OCI-LY3 (cell line): ENCODE results near the gene BBX.
"Not testable (repeated sequence)": the region's sequence is repeated elsewhere in the genome, so short reads cannot be mapped to it uniquely, and the experiment has no call there.

Experiments used
- H2AFZ ChIP-seq: fragments of 200-600, 300-600 bp; shearing (Covaris generic); 2 replicates; pipeline ENCODE4 v1.6.0; 2014; ENCODE audit warnings: antibody characterized with exemption, low read depth, low read length
- H3K27ac ChIP-seq: fragments of 200-600, 300-600 bp; sonication (generic); 2 replicates; pipeline ENCODE4 v1.5.1; 2014; ENCODE audit warnings: mild to moderate bottlenecking, low read length, moderate library complexity, mixed read lengths
- H3K27me3 ChIP-seq: fragments of 200-600, 300-600 bp; sonication (generic); 2 replicates; pipeline ENCODE4 v1.6.1; 2014; ENCODE audit warnings: low read depth, low read length, mixed read lengths
- H3K36me3 ChIP-seq: fragments of 200-600, 300-600 bp; sonication (generic); replicated peaks from 2 replicates; pipeline ENCODE3; 2014; ENCODE audit warnings: low read depth, low read length, mixed read lengths
- H3K4me1 ChIP-seq: fragments of 300-600, 200-600 bp; sonication (generic); 2 replicates; pipeline ENCODE4 v1.6.1; 2014; ENCODE audit warnings: low read length, mixed read lengths
- H3K4me2 ChIP-seq: fragments of 200-600, 300-600 bp; sonication (generic); 2 replicates; pipeline ENCODE4 v1.6.1; 2014; ENCODE audit warnings: low read length, mixed read lengths
- H3K4me3 ChIP-seq: fragments of 300-600, 200-600 bp; sonication (generic); 2 replicates; pipeline ENCODE4 v1.5.1; 2014; ENCODE audit warnings: antibody characterized with exemption, mild to moderate bottlenecking, low read length, moderate library complexity
- H3K79me2 ChIP-seq: fragments of 300-600, 200-600 bp; shearing (Covaris generic); 2 replicates; pipeline ENCODE4 v1.6.1; 2014; ENCODE audit warnings: mild to moderate bottlenecking, low read length, mixed read lengths
- H3K9ac ChIP-seq: fragments of 300-600, 200-600 bp; shearing (Covaris generic); 2 replicates; pipeline ENCODE4 v1.6.0; 2014; ENCODE audit warnings: mild to moderate bottlenecking, low read length, moderate library complexity
- H3K9me3 ChIP-seq: fragments of 200-600, 300-600 bp; shearing (Covaris generic); 2 replicates; pipeline ENCODE4 v1.6.1; 2014; ENCODE audit warnings: low read length, mixed read lengths; ENCODE audit not compliant: insufficient read depth
- H4K20me1 ChIP-seq: fragments of 200-600, 300-600 bp; sonication (generic); 2 replicates; pipeline ENCODE4 v1.6.1; 2016; ENCODE audit warnings: low read length, mixed read lengths; ENCODE audit not compliant: insufficient read depth
- CTCF ChIP-seq: fragments of 200-600, 300-600 bp; sonication (generic); IDR thresholded peaks from 2 replicates; pipeline ENCODE4 v1.5.1; 2014; ENCODE audit warnings: antibody characterized with exemption, low read length, low read depth
- EZH2phosphoT487 ChIP-seq: fragments of 200-600 bp; shearing (Covaris generic); IDR thresholded peaks from 2 replicates; pipeline ENCODE4 v1.6.1; 2018; ENCODE audit warnings: antibody characterized with exemption, mixed run types, low read depth

The BBX gene

GRCh38 chr3:107697855-107698254 is 175.1 kb downstream of the BBX start:
- not testable (repeated sequence) for H3K36me3 ChIP-seq, H3K4me2 ChIP-seq, H2AFZ ChIP-seq, H3K4me1 ChIP-seq, H3K27ac ChIP-seq, H3K27me3 ChIP-seq, H4K20me1 ChIP-seq, H3K9ac ChIP-seq, H3K9me3 ChIP-seq, H3K4me3 ChIP-seq, H3K79me2 ChIP-seq

- Histone ChIP-seq H3K79me2 (no peaks in the 10 kb centered on the region), H4K20me1 (peaks cover 4% of the 10 kb centered on the region), H3K4me1 (no peaks in the 10 kb centered on the region), H3K4me2 (no peak overlapping the region), H3K9me3 (no peaks in the 10 kb centered on the region), H2AFZ (no peak overlapping the region), H3K27ac (no peak overlapping the region), H3K9ac (no peak overlapping the region), H3K36me3 (no peaks in the 10 kb centered on the region), H3K27me3 (no peaks in the 10 kb centered on the region), H3K4me3 (no peak overlapping the region)
- TF ChIP-seq EZH2phosphoT487 = no peak
- no peak for TF ChIP-seq CTCF
Observed at GRCh38 chr3:107699682-107700081, 176.9 kb downstream of the BBX start.

GRCh38 chr3:107701299-107701698 is 178.5 kb downstream of the BBX start:
- TF ChIP-seq CTCF (no peak), EZH2phosphoT487 (no peak)
- no peak overlapping the region for H3K4me3 ChIP-seq
- no peaks in the 10 kb centered on the region for H3K27me3 ChIP-seq
- H3K4me2 ChIP-seq = no peak overlapping the region
- no peak overlapping the region for H3K27ac ChIP-seq
- no peaks in the 10 kb centered on the region for H3K9me3 ChIP-seq
- H3K9ac ChIP-seq = no peak overlapping the region
- H3K36me3 ChIP-seq = no peaks in the 10 kb centered on the region
- H3K79me2 ChIP-seq = no peaks in the 10 kb centered on the region
- H2AFZ ChIP-seq = no peak overlapping the region
- H4K20me1 ChIP-seq = peaks cover 4% of the 10 kb centered on the region
- no peaks in the 10 kb centered on the region for H3K4me1 ChIP-seq

- Histone ChIP-seq H3K27ac (no peak overlapping the region), H3K4me3 (no peak overlapping the region), H2AFZ (no peak overlapping the region), H3K9me3 (no peaks in the 10 kb centered on the region), H3K4me2 (no peak overlapping the region), H3K79me2 (no peaks in the 10 kb centered on the region), H3K36me3 (no peaks in the 10 kb centered on the region), H3K27me3 (no peaks in the 10 kb centered on the region), H3K4me1 (no peaks in the 10 kb centered on the region), H3K9ac (no peak overlapping the region), H4K20me1 (peaks cover 4% of the 10 kb centered on the region)
- TF ChIP-seq EZH2phosphoT487 (no peak), CTCF (no peak)
Observed at GRCh38 chr3:107704477-107704876, 181.7 kb downstream of the BBX start.

- no peaks in the 10 kb centered on the region for H3K4me1 ChIP-seq
- H3K79me2 ChIP-seq = no peaks in the 10 kb centered on the region
- H3K27me3 ChIP-seq = no peaks in the 10 kb centered on the region
- H3K27ac ChIP-seq = no peak overlapping the region
- no peak overlapping the region for H3K9ac ChIP-seq
- H3K9me3 ChIP-seq = no peaks in the 10 kb centered on the region
- H3K4me3 ChIP-seq = no peak overlapping the region
- H2AFZ ChIP-seq = no peak overlapping the region
- TF ChIP-seq EZH2phosphoT487 = no peak
- no peak for TF ChIP-seq CTCF
- peaks cover 4% of the 10 kb centered on the region for H4K20me1 ChIP-seq
- H3K36me3 ChIP-seq = no peaks in the 10 kb centered on the region
- H3K4me2 ChIP-seq = no peak overlapping the region
Observed at GRCh38 chr3:107705046-107705445, 182.3 kb downstream of the BBX start.
